GM19395 (cell line): Measurements from ENCODE around the gene STK26.
"Not testable (repeated sequence)": the region's sequence is repeated elsewhere in the genome, so short reads cannot be mapped to it uniquely, and the experiment has no call there.

ENCODE experiments used
- ATAC-seq: cut with Tn5 transposase; IDR thresholded peaks from one replicate; pipeline ENCODE4 v1.9.1; 2021; ENCODE audit warnings: mild to moderate bottlenecking, moderate library complexity; ENCODE audit not compliant: unreplicated experiment

Gene STK26

GRCh38 chrX:132034648-132035047 is 11.5 kb downstream of the STK26 start:
- no peak for ATAC-seq

- no peak for ATAC-seq
Observed at GRCh38 chrX:132037479-132037993, 14.4 kb downstream of the STK26 start.

- no peak for ATAC-seq
Observed at GRCh38 chrX:132040066-132040465, 17.0 kb downstream of the STK26 start.

- ATAC-seq = no peak
Observed at GRCh38 chrX:132041015-132041414, 17.9 kb downstream of the STK26 start.

DNA sequence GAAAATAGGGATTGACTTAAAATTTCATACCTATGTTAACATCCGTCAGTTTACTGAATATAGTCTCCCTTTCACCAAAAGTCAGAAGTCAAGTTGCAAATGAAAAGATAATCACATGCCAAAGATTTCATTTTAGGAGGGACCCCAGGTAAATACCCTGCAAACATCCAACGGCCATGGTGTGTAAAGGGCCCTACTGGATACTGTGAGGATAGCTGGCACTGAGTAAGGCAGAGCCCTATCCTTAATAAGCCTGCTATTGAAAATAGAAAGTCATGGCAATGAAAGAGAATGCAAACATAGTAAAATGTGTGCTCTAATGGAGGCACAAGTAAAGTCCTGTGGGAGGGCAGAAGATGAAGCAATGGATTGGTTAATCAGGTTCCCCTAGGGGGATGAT is 20.9 kb downstream of the STK26 start:
- ATAC-seq = no peak

DNA sequence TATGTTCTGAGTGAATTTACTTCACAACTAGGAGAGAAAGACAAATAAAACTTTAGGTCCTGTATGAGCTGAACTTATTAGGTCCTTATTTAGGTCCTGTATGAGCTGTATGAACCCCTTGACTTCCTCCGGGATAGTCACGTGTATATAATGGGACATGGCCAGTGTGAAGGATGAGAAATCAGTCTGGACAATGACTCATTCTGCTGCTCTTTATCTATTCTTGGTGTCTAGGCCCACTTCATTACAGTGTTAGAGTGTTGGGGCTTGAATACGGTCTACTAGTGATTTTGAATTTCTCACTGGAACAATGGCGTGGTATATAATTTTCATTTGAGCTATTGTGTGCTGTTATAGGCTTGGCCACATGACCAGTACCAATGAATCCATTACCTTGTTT is 21.9 kb downstream of the STK26 start:
- no peak for ATAC-seq

DNA sequence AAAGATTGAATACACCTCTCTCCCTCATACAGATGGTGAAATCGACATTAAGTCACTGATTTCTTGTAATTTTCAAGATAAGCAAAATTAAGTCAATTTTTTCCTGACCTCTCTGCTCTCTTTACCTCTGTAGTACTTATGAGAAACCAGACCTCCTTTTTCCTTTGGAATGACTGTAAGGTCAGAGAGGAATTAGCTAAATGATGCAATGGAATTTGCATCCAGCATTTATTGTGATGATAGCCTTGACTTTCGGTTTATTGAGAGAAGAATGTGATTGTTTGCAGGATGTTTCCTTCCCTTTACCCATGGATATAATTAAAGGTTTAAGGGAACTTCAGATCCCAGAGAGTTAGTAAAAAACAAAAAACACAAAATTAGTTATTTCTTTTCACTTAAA is 22.4 kb downstream of the STK26 start:
- ATAC-seq = no peak

- no peak for ATAC-seq
Observed at GRCh38 chrX:132046533-132046932, 23.4 kb downstream of the STK26 start.

- ATAC-seq = not testable (repeated sequence)
Observed at GRCh38 chrX:132051778-132052177, 28.7 kb downstream of the STK26 start.

DNA sequence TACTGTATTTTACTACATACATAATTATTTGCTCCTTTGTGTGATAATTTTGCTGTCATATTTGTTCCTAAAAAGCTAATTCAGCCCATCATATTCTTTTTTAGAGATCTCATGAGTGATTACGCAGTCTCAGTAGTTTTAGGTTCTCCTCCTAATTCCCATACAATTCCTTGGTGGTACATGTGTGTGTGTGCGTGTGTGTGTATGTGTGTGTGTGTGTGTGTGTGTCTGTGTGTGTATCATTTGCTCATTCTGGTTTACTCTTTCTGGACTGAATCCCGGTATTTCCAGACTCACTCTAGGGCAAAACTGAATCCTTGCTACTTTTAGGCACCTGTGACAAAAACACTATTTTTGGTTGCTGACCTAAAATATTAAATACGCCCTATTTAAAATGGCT is 34.9 kb downstream of the STK26 start:
- no peak for ATAC-seq

DNA sequence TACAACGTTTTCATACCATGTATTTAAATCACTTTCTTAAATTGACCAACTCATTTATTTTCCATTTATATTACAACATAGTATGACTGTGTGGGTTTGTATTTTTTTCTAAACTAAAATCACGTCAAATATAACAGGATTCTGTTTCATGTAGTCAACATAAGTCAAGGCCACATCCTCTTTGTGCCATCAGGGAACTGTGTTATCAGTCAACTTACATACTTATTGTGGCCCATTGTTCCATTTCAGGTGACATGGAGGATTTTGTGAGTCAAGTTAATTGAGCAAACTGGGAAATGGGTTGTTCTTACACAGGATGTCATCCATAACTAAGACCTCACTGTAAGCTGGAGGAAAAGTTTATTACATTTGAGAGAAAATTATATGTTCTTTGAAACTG is 35.9 kb downstream of the STK26 start:
- ATAC-seq = no peak

GRCh38 chrX:132059973-132060540 is 37.0 kb downstream of the STK26 start:
- ATAC-seq = peak; percentile 76

DNA sequence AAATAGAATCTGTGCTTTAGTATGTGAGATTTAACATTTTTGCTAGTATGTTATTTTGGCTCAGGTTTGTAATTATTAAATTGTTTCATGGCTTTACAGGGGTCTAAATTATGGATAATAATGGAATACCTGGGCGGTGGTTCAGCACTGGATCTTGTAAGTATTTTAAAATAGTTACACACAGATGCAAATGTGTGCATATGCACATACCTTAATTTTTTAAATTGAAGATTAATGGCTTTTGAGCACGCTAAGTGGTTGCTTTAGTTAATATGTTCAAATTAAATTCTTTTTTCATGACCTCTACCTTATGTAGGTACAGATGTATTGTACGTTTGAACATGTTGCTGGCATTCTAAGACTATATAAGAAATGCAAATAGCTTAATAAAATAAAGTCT is 40.2 kb downstream of the STK26 start:
- no peak for ATAC-seq

GRCh38 chrX:132063862-132064261 is 40.8 kb downstream of the STK26 start:
- no peak for ATAC-seq

GRCh38 chrX:132068405-132068804 is 45.3 kb downstream of the STK26 start:
- ATAC-seq = no peak

DNA sequence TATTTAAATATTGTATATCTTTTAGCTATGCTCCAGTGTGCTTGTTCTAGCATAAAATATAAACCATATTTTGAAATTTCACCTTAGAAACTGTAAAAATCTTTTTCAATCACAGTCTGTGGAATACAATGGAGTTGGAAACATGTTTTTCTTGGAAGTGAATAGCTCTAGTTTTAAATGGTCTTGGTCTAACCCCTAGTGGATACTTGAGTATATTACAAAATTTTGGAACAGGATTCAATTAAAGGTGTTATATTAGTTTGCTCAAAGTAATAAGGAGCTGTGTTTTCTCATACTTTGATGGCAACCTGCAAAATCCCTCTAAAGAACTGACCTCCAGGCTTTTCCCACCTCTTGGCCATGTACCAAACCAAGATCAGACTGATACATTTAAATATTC is 48.2 kb downstream of the STK26 start:
- ATAC-seq = no peak

GRCh38 chrX:132077414-132077813 is 54.3 kb downstream of the STK26 start:
- no peak for ATAC-seq

DNA sequence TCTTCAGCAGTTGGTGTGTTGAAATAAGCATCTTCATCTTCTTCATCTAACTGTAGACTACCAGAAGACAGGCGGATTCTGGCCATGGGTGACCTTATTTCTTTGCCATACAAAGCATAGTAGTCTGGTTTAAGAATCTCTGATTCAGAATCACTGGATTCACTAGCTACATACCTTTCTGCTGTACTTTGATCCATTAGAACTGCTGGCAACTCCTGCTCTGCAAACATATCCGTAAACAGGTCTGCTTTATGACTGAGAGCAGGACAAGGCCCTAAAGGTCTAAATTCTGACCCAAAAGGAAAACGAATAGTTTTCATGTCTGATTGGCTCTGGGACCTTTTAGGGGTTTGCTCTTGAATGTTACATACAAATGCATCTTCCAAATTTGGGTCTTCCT is 54.8 kb downstream of the STK26 start:
- ATAC-seq = no peak

DNA sequence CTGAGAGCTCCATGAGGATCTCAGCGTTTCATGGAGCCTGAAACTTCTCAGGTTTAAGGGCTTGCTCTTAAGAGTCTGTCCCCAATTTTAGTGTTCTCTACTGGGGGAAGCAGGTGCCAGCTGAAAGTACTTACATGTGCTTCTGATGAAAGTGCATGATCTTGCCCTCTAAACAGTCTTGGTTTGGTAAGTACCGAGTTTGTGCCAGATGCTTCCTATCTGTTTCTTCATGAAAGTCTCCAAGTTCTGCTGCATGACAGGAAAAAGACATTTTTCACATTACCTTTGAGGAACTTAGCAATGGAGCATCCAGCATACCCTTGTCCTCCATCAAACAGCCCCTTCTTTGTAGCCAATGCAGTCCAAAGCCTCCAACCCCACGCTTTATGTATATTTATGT is 62.7 kb downstream of the STK26 start:
- no peak for ATAC-seq

DNA sequence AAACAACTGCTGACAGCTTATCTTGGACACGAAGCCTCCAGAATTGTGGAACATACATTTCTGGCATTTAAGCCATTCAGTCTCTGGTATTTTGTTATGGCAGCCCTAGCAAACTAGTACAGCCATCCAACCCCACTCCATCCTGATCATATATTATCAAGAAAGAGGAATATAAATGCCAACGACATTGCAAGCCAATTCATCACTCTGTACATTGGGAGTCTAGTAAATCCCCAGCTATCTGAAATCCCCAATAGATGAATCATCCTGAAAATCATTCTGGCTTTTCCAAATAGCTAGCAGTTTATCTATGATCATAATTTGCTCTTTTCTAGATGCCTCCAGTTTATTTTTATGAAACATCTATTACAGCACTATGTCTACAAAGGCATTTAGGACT is 63.6 kb downstream of the STK26 start:
- no peak for ATAC-seq

DNA sequence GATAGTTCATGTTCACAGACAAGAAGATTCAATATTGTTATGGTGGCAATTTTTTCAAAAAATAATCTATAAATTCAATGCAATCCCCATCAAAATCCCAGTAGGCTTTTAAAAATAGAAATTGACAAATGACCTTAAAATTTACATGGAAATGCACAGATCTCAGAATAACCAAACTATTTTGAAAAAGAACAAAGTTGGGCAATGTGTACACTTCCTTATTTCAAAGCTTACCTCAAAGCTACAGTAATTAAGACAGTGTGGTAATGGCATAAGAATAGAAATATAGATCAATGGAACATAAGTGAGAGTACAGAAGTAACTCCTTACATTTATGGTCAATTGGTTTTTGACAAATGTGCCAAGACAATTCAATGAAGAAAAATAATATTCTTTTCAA is 65.8 kb downstream of the STK26 start:
- ATAC-seq = no peak

DNA sequence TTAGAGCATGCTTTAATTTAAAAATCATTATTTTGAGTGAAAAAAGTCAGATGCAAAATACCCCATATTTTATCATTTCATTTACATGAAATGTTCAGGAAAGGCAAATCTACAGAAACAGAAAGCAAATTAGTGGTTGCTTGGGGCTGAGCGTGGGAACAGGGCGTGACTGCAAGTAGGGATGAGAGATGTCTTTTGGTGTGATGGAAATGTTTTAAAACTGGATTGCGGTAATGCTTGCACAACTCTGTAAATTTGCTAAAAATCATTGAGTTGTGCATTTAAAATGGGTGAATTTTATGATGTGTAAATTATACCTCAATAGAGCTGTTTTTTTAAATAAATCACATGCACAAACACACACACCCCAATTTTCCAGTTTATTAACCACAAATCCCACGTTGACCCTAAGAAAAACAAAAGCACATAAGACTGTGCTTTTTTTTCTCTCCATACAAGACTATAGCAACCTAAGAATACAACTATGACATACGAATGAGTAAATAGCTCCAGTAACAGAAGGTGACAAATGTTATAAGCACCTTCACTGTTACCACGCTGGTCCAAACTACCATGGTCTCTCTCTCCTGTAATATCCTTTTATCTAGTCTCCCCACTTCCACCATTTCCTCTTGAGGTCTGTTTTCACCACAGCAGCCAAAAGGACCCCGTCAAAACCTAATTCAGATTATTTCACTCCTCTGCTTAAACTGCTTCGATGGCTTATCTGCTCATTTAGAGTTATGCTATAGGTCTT is 67.5 kb downstream of the STK26 start:
- ATAC-seq = no peak
